Measurements from ENCODE around the gene VPS37B.

VPS37B gene

GRCh38 chr12:122834104-122834920, 61.6 kb downstream of the VPS37B start:
- peak; percentile 57 for DNase-seq (ENCODE audit: low read depth)
- peak; percentile 1 for TF ChIP-seq CTCF (conservative IDR thresholded peaks at IDR 0.05; ENCODE audit: low read depth, low read length)
- peak overlapping the region; percentile 64 for H3K4me3 ChIP-seq (ENCODE audit: low read depth, low read length)

DNA sequence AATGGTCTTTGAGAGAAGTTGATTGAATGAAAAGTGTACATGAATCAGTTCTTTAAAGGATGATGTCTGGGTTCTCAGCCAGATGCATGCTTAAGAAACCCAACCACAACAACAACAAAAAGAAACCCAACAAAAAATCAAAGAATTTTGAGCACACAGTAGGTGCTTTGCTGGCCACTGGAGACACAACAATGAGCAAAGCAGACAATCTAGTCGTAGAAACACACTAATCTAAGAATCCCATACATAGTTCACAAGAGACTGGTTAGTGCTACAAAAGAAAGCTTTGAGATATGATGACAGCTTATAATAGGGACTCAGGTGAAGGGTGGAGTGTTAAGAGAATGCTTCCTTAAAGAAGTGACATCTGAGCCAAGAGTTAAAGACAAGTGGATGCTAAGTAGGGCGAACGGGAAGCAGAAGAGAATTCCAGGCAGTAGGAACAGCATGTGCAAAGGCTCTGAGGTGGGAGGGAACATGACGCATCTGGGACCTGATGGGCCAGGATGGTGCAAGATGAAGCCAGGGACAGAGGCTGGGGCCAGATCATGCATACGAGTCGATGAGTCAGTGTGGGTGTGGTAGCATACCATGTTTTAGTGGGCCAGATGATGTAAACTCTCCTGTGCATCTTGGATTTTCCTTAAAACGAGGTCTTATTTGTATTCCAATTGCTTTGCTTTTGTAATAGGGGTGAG, 65.3 kb downstream of the VPS37B start:
- TF ChIP-seq CTCF (conservative IDR thresholded peaks at IDR 0.05; ENCODE audit: low read depth, low read length) = no peak
- H3K4me3 ChIP-seq (ENCODE audit: low read depth, low read length) = no peak overlapping the region
- peak; percentile 79 for DNase-seq (ENCODE audit: low read depth)

- no peak for DNase-seq (ENCODE audit: low read depth)
- no peak overlapping the region for H3K4me3 ChIP-seq (ENCODE audit: low read depth, low read length)
- TF ChIP-seq CTCF (conservative IDR thresholded peaks at IDR 0.05; ENCODE audit: low read depth, low read length) = no peak
Measured at GRCh38 chr12:122827258-122827657, 68.7 kb downstream of the VPS37B start.

DNA sequence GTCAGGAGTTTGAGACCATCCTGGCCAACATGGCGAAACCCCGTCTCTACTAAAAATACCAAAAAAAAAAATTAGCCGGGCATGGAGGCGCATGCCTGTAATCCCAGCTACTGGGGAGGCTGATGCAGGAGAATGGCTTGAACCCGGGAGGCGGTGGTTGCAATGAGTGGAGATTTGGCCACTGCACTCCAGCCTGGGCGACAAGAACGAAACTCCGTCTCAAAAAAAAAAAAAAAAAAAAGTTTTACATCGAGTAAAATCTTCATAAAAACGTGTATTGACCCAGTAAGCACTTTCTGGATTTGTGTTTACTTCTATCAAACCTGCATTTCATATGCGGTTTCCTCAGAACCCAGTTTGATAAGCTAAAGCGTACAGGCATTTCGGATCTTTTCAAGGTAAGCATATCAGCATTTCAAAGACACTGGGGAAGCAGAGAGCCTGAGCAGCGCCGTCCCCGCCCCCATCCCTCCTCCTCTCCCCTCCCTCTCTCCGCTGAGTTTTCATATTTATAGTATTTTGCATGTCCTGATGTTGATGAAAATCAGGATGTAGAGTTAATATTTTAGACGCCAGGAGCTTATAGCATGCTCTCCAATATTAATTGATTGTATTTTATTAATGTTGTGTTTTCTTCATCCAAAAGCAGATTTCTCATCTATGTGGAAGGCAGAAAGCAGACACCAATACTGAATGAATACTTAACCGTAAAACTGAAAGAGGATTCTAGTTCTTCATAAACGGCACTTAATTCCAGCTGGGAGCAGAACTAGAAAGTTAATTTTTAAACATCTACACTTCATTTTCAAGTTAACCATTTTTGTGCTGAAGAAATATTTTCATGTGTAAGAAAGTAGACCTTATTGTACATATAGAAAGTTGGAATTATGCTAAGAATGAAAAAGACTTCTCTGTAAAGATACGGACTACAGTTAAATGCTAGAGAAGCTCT, 69.9 kb downstream of the VPS37B start:
- no peak for TF ChIP-seq CTCF (conservative IDR thresholded peaks at IDR 0.05; ENCODE audit: low read depth, low read length)
- H3K4me3 ChIP-seq (ENCODE audit: low read depth, low read length) = peak overlapping the region; percentile 55
- no peak for DNase-seq (ENCODE audit: low read depth)

- no peak for TF ChIP-seq CTCF (conservative IDR thresholded peaks at IDR 0.05; ENCODE audit: low read depth, low read length)
- DNase-seq (ENCODE audit: low read depth) = no peak
Measured at GRCh38 chr12:122823429-122823828, 72.5 kb downstream of the VPS37B start.

DNA sequence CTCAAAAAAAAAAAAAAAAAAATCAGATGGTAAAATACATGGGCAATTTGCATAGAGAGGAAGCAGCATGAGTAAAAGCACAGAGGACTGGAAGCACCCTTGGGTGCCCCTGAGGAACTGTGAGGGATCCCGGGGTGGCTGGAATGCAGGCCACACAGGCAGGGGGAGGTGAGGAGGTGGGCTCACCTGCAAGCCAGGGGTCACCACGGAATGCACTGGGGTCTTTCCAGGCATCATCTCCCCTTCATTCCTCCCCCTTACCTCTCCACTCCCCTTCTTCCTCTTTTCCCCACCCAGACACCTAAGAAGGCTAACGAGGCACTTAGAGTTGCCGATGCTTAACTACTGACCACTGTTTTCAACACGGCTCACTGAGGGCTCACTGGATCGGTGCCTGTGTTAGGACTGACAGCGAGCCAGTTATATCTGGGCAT, 75.1 kb downstream of the VPS37B start:
- DNase-seq (ENCODE audit: low read depth) = no peak
- no peak for TF ChIP-seq CTCF (conservative IDR thresholded peaks at IDR 0.05; ENCODE audit: low read depth, low read length)

More at GRCh38 chr12:122823429-122823828, 72.5 kb downstream of the VPS37B start:
- no peak overlapping the region for H3K4me3 ChIP-seq (ENCODE audit: low read depth, low read length)

More for the DNA sequence above, 75.1 kb downstream of the VPS37B start:
- no peak overlapping the region for H3K4me3 ChIP-seq (ENCODE audit: low read depth, low read length)

All from choroid plexus epithelial cell (primary cell).